Ishikawa (cell line): ENCODE results near the gene EFCAB5.

Source experiments
- CEBPB ChIP-seq: IDR thresholded peaks from 2 replicates; pipeline ENCODE4 v1.6.1; 2012
- CREB1 ChIP-seq: IDR thresholded peaks from 2 replicates; pipeline ENCODE4 v1.6.1; 2012; ENCODE audit warnings: low read depth
- EGR1 ChIP-seq: IDR thresholded peaks from 2 replicates; pipeline ENCODE4 v1.6.1; 2012
- EP300 ChIP-seq: IDR thresholded peaks from 2 replicates; pipeline ENCODE4 v1.6.1; 2012; ENCODE audit warnings: borderline replicate concordance
- TAF1 ChIP-seq: IDR thresholded peaks from 2 replicates; pipeline ENCODE4 v1.6.1; 2012; ENCODE audit warnings: low read depth, mild to moderate bottlenecking
- TF ChIP-seq, protein P1 (sequence below): IDR thresholded peaks from 2 replicates; pipeline ENCODE4 v1.6.1; 2012
- TF ChIP-seq, protein P2 (sequence below): IDR thresholded peaks from 2 replicates; pipeline ENCODE4 v1.6.1; 2012
- TF ChIP-seq, protein P3 (sequence below): IDR thresholded peaks from 2 replicates; pipeline ENCODE4 v1.6.1; 2012; ENCODE audit warnings: low read depth, mild to moderate bottlenecking

DNA sequence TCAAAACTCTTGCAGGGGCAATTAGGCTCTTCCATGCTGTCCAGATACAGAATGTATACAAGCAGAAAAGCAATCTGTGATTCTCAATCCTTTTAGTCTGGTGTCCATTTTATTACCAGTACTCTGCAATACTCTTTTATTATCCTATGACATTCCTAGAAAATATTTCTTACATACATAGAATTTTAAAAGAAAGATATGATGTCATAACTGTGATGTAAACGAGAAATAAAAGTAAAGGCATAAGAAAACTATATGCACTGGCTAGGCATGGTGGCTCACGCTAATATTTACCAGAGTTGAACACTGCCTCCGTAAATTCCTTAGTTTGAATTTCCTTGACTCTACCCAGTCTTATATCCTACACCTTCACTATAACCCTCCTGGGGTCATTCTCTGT, 55.0 kb downstream of the EFCAB5 start:
- TF ChIP-seq EP300, result no peak
- TF ChIP-seq, protein P1, sequence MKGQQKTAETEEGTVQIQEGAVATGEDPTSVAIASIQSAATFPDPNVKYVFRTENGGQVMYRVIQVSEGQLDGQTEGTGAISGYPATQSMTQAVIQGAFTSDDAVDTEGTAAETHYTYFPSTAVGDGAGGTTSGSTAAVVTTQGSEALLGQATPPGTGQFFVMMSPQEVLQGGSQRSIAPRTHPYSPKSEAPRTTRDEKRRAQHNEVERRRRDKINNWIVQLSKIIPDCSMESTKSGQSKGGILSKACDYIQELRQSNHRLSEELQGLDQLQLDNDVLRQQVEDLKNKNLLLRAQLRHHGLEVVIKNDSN, result no peak
- TF ChIP-seq TAF1, result no peak
- TF ChIP-seq EGR1, result no peak
- TF ChIP-seq, protein P2, sequence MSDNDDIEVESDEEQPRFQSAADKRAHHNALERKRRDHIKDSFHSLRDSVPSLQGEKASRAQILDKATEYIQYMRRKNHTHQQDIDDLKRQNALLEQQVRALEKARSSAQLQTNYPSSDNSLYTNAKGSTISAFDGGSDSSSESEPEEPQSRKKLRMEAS, result no peak
- no peak for TF ChIP-seq CEBPB
- TF ChIP-seq, protein P3, sequence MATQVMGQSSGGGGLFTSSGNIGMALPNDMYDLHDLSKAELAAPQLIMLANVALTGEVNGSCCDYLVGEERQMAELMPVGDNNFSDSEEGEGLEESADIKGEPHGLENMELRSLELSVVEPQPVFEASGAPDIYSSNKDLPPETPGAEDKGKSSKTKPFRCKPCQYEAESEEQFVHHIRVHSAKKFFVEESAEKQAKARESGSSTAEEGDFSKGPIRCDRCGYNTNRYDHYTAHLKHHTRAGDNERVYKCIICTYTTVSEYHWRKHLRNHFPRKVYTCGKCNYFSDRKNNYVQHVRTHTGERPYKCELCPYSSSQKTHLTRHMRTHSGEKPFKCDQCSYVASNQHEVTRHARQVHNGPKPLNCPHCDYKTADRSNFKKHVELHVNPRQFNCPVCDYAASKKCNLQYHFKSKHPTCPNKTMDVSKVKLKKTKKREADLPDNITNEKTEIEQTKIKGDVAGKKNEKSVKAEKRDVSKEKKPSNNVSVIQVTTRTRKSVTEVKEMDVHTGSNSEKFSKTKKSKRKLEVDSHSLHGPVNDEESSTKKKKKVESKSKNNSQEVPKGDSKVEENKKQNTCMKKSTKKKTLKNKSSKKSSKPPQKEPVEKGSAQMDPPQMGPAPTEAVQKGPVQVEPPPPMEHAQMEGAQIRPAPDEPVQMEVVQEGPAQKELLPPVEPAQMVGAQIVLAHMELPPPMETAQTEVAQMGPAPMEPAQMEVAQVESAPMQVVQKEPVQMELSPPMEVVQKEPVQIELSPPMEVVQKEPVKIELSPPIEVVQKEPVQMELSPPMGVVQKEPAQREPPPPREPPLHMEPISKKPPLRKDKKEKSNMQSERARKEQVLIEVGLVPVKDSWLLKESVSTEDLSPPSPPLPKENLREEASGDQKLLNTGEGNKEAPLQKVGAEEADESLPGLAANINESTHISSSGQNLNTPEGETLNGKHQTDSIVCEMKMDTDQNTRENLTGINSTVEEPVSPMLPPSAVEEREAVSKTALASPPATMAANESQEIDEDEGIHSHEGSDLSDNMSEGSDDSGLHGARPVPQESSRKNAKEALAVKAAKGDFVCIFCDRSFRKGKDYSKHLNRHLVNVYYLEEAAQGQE, result no peak
- TF ChIP-seq CREB1, result no peak
